HG03039 (cell line): ENCODE results near the gene CORIN.

ENCODE experiments used
- ATAC-seq: cut with Tn5 transposase; IDR thresholded peaks from one replicate; pipeline ENCODE4 v1.9.1; 2021; ENCODE audit warnings: mild to moderate bottlenecking, moderate library complexity; ENCODE audit not compliant: unreplicated experiment

The CORIN gene

DNA sequence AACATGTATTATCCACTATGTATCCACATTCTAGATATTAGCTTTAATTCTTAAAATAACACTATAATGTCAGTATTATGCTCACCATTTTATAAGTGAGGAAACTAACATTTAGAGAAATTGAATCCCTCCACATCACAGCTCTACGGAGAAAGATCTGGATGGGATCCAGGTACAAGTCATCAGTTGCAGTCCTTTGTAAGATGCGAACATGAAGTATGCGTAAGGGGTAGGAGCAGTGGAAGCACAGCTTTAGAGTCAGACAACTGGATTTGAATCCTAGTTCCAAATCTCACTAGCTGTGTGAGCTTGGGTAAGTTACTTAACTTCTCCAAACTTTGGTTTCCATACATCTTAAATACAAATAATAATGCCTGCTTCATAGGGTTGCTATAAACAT lies 190.3 kb downstream of the CORIN start:
- no peak for ATAC-seq

GRCh38 chr4:47647029-47647428 lies 190.8 kb downstream of the CORIN start:
- ATAC-seq = no peak

- no peak for ATAC-seq
Measured at GRCh38 chr4:47646372-47646771, 191.5 kb downstream of the CORIN start.

- ATAC-seq = no peak
Measured at GRCh38 chr4:47643845-47644244, 194.0 kb downstream of the CORIN start.

GRCh38 chr4:47642985-47643760 lies 194.7 kb downstream of the CORIN start:
- ATAC-seq = no peak

- no peak for ATAC-seq
Measured at GRCh38 chr4:47642191-47642830, 195.6 kb downstream of the CORIN start.

DNA sequence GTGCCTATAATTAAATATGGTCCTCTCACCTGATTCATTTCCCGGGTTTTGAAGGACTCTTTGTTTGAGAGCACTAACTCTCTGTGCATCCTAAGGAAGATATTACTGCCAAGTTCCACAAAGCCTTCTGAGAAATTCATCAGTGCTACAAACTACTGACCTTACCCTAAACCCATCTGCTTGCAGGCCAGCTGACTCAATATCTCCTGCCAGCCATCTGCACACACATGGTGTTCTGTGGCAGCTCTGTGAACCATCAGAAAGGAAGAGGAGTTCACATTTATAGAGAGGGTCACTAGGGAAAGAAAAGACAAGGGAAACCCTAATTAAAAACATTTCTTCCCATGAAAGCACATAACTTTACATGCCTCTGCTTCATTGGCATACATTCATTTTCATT lies 196.1 kb downstream of the CORIN start:
- no peak for ATAC-seq

DNA sequence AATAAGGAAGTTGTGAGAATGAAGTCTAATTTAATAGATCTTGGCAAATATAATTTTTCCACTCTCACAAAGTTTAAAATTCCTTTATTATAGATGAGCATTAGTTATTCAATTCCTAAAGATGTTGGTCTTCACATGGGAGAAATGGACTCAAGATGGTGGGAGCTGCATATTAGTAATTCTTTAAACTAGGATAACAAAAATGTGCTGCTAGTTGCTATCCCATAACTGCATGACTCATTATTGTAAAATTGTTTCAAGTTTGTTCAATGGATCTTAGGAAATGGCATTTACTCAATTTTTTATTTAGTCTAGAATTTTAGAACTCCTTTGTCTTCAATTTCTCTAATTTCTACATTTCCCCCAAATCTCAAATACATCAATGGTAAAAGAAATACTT lies 197.0 kb downstream of the CORIN start:
- no peak for ATAC-seq

DNA sequence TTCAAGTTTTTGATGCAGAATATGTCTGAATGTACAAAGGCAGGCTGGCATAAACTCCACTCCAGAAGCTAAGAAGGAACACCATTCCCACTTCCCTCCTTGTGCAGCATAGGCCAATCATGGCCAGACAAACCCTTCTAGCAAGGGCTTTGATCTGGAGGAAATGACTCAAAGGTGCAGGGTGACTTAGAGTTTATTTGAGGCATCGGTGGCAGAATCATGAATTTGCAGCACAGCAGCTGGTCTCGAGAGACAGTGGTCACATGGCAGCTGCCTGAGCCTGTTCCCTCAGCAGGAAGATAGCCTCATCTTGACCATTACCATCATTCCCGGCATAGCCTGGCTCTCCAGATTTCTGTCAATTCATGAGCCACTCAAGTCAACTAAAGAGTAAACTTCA lies 198.3 kb downstream of the CORIN start:
- ATAC-seq = no peak

GRCh38 chr4:47631161-47631560 lies 206.7 kb downstream of the CORIN start:
- ATAC-seq = no peak

GRCh38 chr4:47624031-47624441 lies 213.8 kb downstream of the CORIN start:
- ATAC-seq = no peak

DNA sequence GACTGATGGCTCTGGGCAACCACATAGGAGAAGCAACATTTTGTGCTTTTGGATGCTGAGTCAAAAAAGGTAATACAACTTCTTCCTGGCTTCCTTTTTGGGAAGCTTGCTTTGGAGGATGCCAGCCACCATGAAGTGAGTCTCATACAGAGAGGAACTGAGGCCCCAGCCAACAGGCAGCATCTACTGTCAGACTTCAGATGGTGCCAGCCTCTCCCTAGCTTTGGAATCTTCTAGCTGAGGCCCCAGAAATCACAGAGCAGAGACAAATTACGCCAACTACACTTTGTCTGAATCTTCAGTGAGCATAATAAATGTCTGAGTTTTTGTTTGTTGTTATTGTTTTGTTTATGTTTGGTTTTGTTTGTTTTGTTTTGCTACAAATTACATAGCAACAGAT lies 216.7 kb downstream of the CORIN start:
- ATAC-seq = no peak

DNA sequence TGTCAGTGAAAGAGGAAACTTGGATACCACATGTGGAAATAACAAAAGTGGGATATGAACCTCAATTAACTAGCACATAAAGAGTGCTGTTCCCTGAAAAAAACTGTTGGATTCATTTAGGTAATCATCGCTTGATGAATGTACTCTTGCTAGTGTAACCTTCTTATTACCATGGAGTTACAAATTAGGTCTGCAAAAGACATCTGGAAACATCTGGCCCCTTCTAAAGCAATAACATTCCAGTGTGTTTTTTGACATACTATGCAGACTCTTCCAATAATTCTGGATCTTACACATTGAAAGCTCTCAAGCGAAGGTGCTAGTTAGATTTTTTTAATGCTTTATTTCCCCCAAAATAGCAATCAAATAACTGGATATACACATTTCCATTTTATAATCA lies 218.2 kb downstream of the CORIN start:
- no peak for ATAC-seq

DNA sequence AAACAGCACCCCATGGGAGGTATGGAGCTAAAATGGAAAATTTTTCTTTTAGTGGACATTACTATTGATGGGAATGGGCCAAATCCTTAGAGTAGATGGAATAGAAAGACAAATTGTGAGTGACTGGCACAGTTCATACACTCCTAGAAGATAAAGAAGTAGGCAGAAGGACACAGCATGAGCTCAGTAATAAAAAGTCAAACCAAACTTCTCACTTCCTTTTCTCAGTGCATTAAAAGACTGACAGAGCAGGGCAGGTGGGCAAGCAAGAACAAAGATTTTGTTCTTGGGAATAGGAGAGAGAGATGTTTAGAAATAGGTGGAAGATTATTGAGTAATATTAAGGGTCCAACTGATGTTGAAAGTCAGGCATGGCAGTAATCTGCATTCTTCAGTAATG lies 220.3 kb downstream of the CORIN start:
- peak; percentile 61 for ATAC-seq

DNA sequence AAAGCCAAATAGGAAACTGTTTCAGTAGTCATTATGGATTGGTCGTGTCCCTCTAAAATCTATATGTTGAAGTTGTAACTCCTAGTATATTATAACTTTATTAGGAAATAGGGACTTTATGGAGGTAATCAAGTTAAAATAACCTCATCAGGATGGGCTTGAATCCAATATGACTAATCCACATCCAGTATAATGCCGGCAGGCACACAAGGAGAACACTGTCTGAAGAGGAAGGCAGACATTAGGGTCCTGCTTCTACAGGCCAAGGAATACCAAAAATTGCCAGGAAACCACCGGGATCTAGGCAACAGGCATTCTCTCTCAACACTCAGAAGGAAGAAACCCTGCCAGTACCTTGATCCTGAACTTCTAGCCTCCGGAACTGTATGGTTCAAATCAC lies 222.5 kb downstream of the CORIN start:
- no peak for ATAC-seq

GRCh38 chr4:47612116-47613023 lies 225.5 kb downstream of the CORIN start:
- ATAC-seq = no peak

- ATAC-seq = no peak
Measured at GRCh38 chr4:47606482-47606881, 231.4 kb downstream of the CORIN start.

DNA sequence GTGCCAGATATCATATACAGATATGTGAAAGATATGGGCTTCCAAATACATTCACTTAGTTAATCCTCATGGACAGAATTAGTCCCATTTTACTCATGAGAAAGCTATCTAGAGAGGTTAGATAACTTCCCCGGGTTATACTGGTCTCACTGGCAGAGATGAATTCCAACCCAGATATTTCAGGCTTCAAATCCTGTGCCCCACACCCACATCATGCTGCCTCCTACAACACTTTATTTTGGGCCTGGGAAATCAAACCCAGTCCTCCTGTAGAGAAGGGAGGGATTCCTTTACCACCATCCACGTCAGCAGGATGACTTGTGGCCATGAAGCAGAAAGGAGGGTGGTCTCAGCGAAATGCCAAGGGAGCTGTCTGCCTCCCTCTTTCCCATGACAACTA lies 239.0 kb downstream of the CORIN start:
- no peak for ATAC-seq

GRCh38 chr4:47598320-47598719 lies 239.5 kb downstream of the CORIN start:
- ATAC-seq = no peak

- no peak for ATAC-seq
Measured at GRCh38 chr4:47597696-47598095, 240.2 kb downstream of the CORIN start.

- ATAC-seq = no peak
Measured at GRCh38 chr4:47590325-47590724, 247.5 kb downstream of the CORIN start.

- no peak for ATAC-seq
Measured at GRCh38 chr4:47579235-47579634, 258.6 kb downstream of the CORIN start.
